Suprapubic skin (tissue), 4 donors: ENCODE data around the gene USP50. TPM values are rescaled to one million over a fixed set of nuclear protein-coding genes. Genes with fewer than 3 reads are reported as not detected.
"Not testable (repeated sequence)": the region's sequence is repeated elsewhere in the genome, so short reads cannot be mapped to it uniquely, and the experiment has no call there.

ENCODE experiments used
- DNase-seq, 2 donors: peaks; one replicate each; pipeline ENCODE4 v3.0.0-alpha.2; 2019; ENCODE audit warnings: low spot score in 2 of 2
- H3K27ac ChIP-seq: fragments of 200-600 bp; sonication (generic); one replicate; pipeline ENCODE4 v1.5.1; 2019
- H3K27me3 ChIP-seq: fragments of 200-600 bp; sonication (generic); one replicate; pipeline ENCODE4 v1.5.1; 2019
- H3K36me3 ChIP-seq: fragments of 200-600 bp; sonication (generic); one replicate; pipeline ENCODE4 v1.5.1; 2019
- H3K4me1 ChIP-seq: fragments of 200-600 bp; sonication (generic); one replicate; pipeline ENCODE4 v1.5.1; 2019
- H3K4me3 ChIP-seq: fragments of 200-600 bp; sonication (generic); one replicate; pipeline ENCODE4 v1.5.1; 2019; ENCODE audit warnings: mild to moderate bottlenecking
- H3K9me3 ChIP-seq: fragments of 200-600 bp; sonication (generic); one replicate; pipeline ENCODE4 v1.5.1; 2019
- CTCF ChIP-seq, 2 donors: fragments of 200-600 bp in 1 of 2; fragments of 450-650 bp in 1 of 2; sonication (generic) in 1 of 2; IDR thresholded peaks; one replicate each; pipeline ENCODE4 v1.5.1; 2016 to 2019; ENCODE audit warnings: antibody characterized with exemption in 2 of 2, mild to moderate bottlenecking in 1 of 2, moderate library complexity in 1 of 2
- EP300 ChIP-seq: sonication (generic); formaldehyde crosslinking; IDR thresholded peaks from one replicate; pipeline ENCODE4 v1.6.1; 2017; ENCODE audit warnings: antibody characterized with exemption
- POLR2A ChIP-seq, 2 donors: fragments of 450-650 bp; IDR thresholded peaks; one replicate each; pipeline ENCODE4 v1.6.1; 2017; ENCODE audit warnings: antibody characterized with exemption in 2 of 2, mild to moderate bottlenecking in 2 of 2, moderate library complexity in 2 of 2
- POLR2AphosphoS5 ChIP-seq, 3 donors: sonication (generic); formaldehyde crosslinking; IDR thresholded peaks; one replicate each; pipeline ENCODE4 v1.6.1; 2017; ENCODE audit warnings: antibody characterized with exemption in 3 of 3
- WGBS: methylation state at CpG from one replicate; pipeline ENCODE4 v1.1.5; 2018; 5-methylcytosine and 5-hydroxymethylcytosine counted together
- total RNA-seq, 4 donors: library from RNA; depleted of rRNA; stranded (reverse); fragments of >200 nt; gene quantifications; one replicate each; pipeline ENCODE4 v1.1.0, GENCODE V29; 2016

The USP50 gene
- total RNA-seq, 4 donors from 2014 or later: 1.3 to 2.0 TPM; not detected in 2

GRCh38 chr15:50531766-50532165, 14.7 kb downstream of the USP50 start:
- H3K4me3 ChIP-seq: no peak overlapping the region

GRCh38 chr15:50531163-50531562, 15.3 kb downstream of the USP50 start:
- H3K4me1 ChIP-seq: no peaks in the 10 kb centered on the region
- H3K9me3 ChIP-seq: no peaks in the 10 kb centered on the region
- 96% methylated on average over 4 of the region's 4 CpGs for WGBS
- no peaks in the 10 kb centered on the region for H3K27me3 ChIP-seq
- no peak overlapping the region for H3K27ac ChIP-seq
- no peaks in the 10 kb centered on the region for H3K36me3 ChIP-seq
- TF ChIP-seq POLR2A (IDR thresholded peaks at IDR 0.05) (no peak), EP300 (no peak)
- DNase-seq: no peak
- no peak overlapping the region for H3K4me3 ChIP-seq

More at GRCh38 chr15:50531766-50532165, 14.7 kb downstream of the USP50 start:
- WGBS: 69% methylated on average over 4 of the region's 4 CpGs
- Histone ChIP-seq H3K36me3 (no peaks in the 10 kb centered on the region), H3K27ac (no peak overlapping the region), H3K4me1 (no peaks in the 10 kb centered on the region), H3K27me3 (no peaks in the 10 kb centered on the region), H3K9me3 (no peaks in the 10 kb centered on the region)
- TF ChIP-seq EP300: no peak
- TF ChIP-seq POLR2AphosphoS5 (IDR thresholded peaks at IDR 0.05): no peak
- TF ChIP-seq POLR2A (IDR thresholded peaks at IDR 0.05): no peak
- TF ChIP-seq CTCF (IDR thresholded peaks at IDR 0.05): no peak
- no peak for DNase-seq

GRCh38 chr15:50523851-50524251, 22.6 kb downstream of the USP50 start:
- 51% methylated on average over 5 of the region's 5 CpGs for WGBS
- TF ChIP-seq EP300: no peak
- DNase-seq: no peak

GRCh38 chr15:50519740-50520425, 26.6 kb downstream of the USP50 start:
- H3K36me3 ChIP-seq: no peaks in the 10 kb centered on the region
- TF ChIP-seq POLR2AphosphoS5 (IDR thresholded peaks at IDR 0.05) (no peak), POLR2A (IDR thresholded peaks at IDR 0.05) (no peak), CTCF (IDR thresholded peaks at IDR 0.05) (no peak), EP300 (no peak)
- no peak for DNase-seq
- no peak overlapping the region for H3K27ac ChIP-seq
- peaks cover 4% of the 10 kb centered on the region for H3K4me1 ChIP-seq
- WGBS: 79% methylated on average over 7 of the region's 7 CpGs
- H3K27me3 ChIP-seq: no peaks in the 10 kb centered on the region
- no peaks in the 10 kb centered on the region for H3K9me3 ChIP-seq
- no peak overlapping the region for H3K4me3 ChIP-seq

More at GRCh38 chr15:50523851-50524251, 22.6 kb downstream of the USP50 start:
- Histone ChIP-seq H3K4me3 (no peak overlapping the region), H3K9me3 (no peaks in the 10 kb centered on the region), H3K4me1 (peaks cover 4% of the 10 kb centered on the region), H3K27ac (no peak overlapping the region), H3K36me3 (no peaks in the 10 kb centered on the region), H3K27me3 (no peaks in the 10 kb centered on the region)

- Histone ChIP-seq H3K27me3 (no peaks in the 10 kb centered on the region), H3K4me1 (no peaks in the 10 kb centered on the region), H3K4me3 (no peak overlapping the region), H3K36me3 (peaks cover 4% of the 10 kb centered on the region), H3K9me3 (no peaks in the 10 kb centered on the region), H3K27ac (no peak overlapping the region)
- no peak for TF ChIP-seq POLR2AphosphoS5 (IDR thresholded peaks at IDR 0.05)
- no peak for TF ChIP-seq POLR2A (IDR thresholded peaks at IDR 0.05)
- TF ChIP-seq CTCF (IDR thresholded peaks at IDR 0.05): no peak
- no peak for TF ChIP-seq EP300
- DNase-seq: no peak
Observed at GRCh38 chr15:50513001-50513400, 33.5 kb downstream of the USP50 start.

GRCh38 chr15:50506121-50506520, 40.3 kb downstream of the USP50 start:
- H3K4me3 ChIP-seq: no peak overlapping the region
- H3K36me3 ChIP-seq: peaks cover 30% of the 10 kb centered on the region
- H3K27ac ChIP-seq: no peak overlapping the region
- 95% methylated on average over 8 of the region's 8 CpGs for WGBS
- TF ChIP-seq EP300: no peak
- TF ChIP-seq CTCF (IDR thresholded peaks at IDR 0.05): no peak
- TF ChIP-seq POLR2AphosphoS5 (IDR thresholded peaks at IDR 0.05): no peak
- TF ChIP-seq POLR2A (IDR thresholded peaks at IDR 0.05): no peak
- H3K27me3 ChIP-seq: no peaks in the 10 kb centered on the region
- DNase-seq: no peak
- no peaks in the 10 kb centered on the region for H3K9me3 ChIP-seq
- no peaks in the 10 kb centered on the region for H3K4me1 ChIP-seq

GRCh38 chr15:50505656-50506055, 40.8 kb downstream of the USP50 start:
- not testable (repeated sequence) for H3K4me3 ChIP-seq, H3K9me3 ChIP-seq, H3K27me3 ChIP-seq, H3K27ac ChIP-seq, H3K4me1 ChIP-seq, DNase-seq
- H3K36me3 ChIP-seq: peaks cover 34% of the 10 kb centered on the region
- WGBS: 87% methylated on average over 2 of the region's 2 CpGs
